Measurements from ENCODE around the gene TMEM134. TPM values are rescaled to one million over a fixed set of nuclear protein-coding genes. Genes with fewer than 3 reads are reported as not detected.
A peak's percentile ranks its signal among the peaks of the same experiment; 100 is the strongest.

Gene TMEM134
- polyA plus RNA-seq, 2 donors: 154 to 160 TPM

DNA sequence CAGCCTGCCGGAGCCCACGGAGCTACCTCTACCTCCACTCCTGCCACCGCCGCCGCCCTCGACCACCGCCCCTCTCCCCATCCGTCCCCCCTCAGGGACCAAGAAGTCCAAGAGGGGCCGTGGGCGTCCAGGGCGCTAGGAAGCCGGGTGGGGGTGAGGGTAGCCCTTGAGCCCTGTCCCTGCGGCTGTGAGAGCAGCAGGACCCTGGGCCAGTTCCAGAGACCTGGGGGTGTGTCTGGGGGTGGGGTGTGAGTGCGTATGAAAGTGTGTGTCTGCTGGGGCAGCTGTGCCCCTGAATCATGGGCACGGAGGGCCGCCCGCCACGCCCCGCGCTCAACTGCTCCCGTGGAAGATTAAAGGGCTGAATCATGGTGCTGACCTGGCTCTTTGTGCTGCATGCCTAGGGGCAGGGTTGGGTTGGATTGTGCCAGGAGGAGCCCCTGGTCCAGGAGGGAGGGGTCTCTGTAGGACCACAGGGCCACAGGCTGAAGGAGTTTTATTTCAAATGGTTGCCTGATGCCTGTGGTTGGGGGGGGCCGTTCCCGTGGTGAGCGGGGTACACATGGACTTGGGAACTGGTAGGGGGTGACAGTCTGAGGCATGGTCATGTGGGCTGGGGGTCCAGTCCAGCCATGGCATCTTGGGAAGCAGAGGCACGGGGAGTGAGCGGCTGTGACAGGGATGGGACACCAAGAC lies 33.9 kb downstream of the TMEM134 start:
- Histone ChIP-seq H3K27me3 (ENCODE audit: control insufficient read depth in 1 of 2, insufficient read depth in 2 of 2, low read length in 2 of 2) (no peaks in the 10 kb centered on the region), H3K27ac (ENCODE audit: low read depth in 2 of 2, low read length in 1 of 2) (peak overlapping the region in 1 of 2 donors; percentile 22), H3K9me3 (ENCODE audit: control insufficient read depth in 2 of 2, insufficient read depth in 1 of 2, low read depth in 1 of 2, low read length in 1 of 2) (no peaks in the 10 kb centered on the region), H3K4me3 (ENCODE audit: low read depth in 1 of 2, low read length in 2 of 2) (no peak overlapping the region), H3K36me3 (ENCODE audit: control insufficient read depth in 2 of 2, insufficient read depth in 2 of 2, low read length in 1 of 2) (peaks cover 3 to 78% of the 10 kb centered on the region in 2 donors), H3K4me1 (ENCODE audit: control insufficient read depth in 2 of 2, insufficient read depth in 2 of 2, low read length in 1 of 2) (peaks cover 13 to 21% of the 10 kb centered on the region in 2 donors)
- WGBS, 2 donors: 67 to 71% methylated on average over 25 to 26 of the region's 26 CpGs

DNA sequence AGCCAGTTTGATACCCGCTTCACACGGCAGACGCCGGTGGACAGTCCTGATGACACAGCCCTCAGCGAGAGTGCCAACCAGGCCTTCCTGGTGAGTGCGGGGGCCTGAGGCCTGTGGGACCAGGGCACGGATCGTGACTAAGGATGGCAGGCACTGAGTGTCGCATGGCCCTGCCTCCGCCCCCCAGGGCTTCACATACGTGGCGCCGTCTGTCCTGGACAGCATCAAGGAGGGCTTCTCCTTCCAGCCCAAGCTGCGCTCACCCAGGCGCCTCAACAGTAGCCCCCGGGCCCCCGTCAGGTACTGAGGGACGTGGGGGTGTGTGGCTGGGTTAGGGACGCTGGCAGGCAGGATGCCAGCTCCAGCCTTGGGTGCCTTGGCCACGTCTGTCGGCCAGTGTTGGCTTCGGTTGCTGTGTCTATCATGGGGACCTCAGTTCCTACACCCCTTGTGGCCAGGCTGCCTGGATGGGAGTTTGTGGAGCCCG lies 34.6 kb downstream of the TMEM134 start:
- H3K36me3 ChIP-seq (ENCODE audit: control insufficient read depth in 2 of 2, insufficient read depth in 2 of 2, low read length in 1 of 2): peaks cover 3 to 71% of the 10 kb centered on the region in 2 donors
- 70 to 76% methylated on average over 23 of the region's 23 CpGs for WGBS, 2 donors
- H3K4me3 ChIP-seq (ENCODE audit: low read depth in 1 of 2, low read length in 2 of 2): no peak overlapping the region
- H3K9me3 ChIP-seq (ENCODE audit: control insufficient read depth in 2 of 2, insufficient read depth in 1 of 2, low read depth in 1 of 2, low read length in 1 of 2): no peaks in the 10 kb centered on the region
- peaks cover 9 to 20% of the 10 kb centered on the region in 2 donors for H3K4me1 ChIP-seq (ENCODE audit: control insufficient read depth in 2 of 2, insufficient read depth in 2 of 2, low read length in 1 of 2)
- H3K27ac ChIP-seq (ENCODE audit: low read depth in 2 of 2, low read length in 1 of 2): peak overlapping the region in 1 of 2 donors; percentile 22
- H3K27me3 ChIP-seq (ENCODE audit: control insufficient read depth in 1 of 2, insufficient read depth in 2 of 2, low read length in 2 of 2): no peaks in the 10 kb centered on the region

DNA sequence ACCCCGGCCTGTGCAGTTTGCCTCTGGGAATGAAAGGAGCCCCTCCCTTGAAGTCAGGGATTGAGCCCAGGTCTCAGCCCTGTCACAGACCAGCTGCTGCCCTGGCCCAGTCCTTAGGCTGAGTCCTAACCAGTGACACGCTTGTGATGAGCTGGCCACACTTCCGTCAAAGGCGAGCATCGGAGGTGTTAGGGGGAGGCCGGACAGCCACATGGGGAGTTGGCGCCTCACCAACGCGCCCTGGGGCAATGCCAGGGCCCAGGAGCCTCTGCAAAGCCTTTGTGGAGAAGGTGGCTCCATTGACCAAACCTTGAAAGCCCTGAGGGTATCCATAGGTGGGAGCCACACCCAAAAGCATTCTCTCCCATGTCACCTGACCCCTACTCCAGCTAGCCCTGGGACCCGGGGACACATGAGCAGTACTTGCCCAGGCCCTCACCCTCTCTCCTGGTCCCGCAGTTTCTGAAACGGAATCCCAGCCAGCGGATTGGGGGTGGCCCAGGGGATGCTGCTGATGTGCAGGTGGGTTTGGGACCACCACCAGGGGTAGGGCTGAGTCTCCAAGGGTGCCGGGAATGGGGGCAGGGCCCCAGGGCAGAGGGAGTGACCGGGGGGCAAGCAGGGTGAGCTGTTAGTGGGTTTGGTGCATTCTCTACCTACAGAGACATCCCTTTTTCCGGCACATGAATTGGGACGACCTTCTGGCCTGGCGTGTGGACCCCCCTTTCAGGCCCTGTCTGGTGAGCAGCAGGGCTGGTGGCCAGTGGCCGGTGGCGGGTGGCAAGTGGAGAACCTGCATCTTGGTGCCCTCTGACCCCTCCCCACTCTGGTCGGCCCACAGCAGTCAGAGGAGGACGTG lies 35.3 kb downstream of the TMEM134 start:
- Histone ChIP-seq H3K27me3 (ENCODE audit: control insufficient read depth in 1 of 2, insufficient read depth in 2 of 2, low read length in 2 of 2) (no peaks in the 10 kb centered on the region), H3K27ac (ENCODE audit: low read depth in 2 of 2, low read length in 1 of 2) (no peak overlapping the region), H3K4me3 (ENCODE audit: low read depth in 1 of 2, low read length in 2 of 2) (no peak overlapping the region), H3K36me3 (ENCODE audit: control insufficient read depth in 2 of 2, insufficient read depth in 2 of 2, low read length in 1 of 2) (peaks cover 3 to 67% of the 10 kb centered on the region in 2 donors), H3K9me3 (ENCODE audit: control insufficient read depth in 2 of 2, insufficient read depth in 1 of 2, low read depth in 1 of 2, low read length in 1 of 2) (no peaks in the 10 kb centered on the region), H3K4me1 (ENCODE audit: control insufficient read depth in 2 of 2, insufficient read depth in 2 of 2, low read length in 1 of 2) (peaks cover 8 to 22% of the 10 kb centered on the region in 2 donors)
- 77 to 78% methylated on average over 22 of the region's 22 CpGs for WGBS, 2 donors

DNA sequence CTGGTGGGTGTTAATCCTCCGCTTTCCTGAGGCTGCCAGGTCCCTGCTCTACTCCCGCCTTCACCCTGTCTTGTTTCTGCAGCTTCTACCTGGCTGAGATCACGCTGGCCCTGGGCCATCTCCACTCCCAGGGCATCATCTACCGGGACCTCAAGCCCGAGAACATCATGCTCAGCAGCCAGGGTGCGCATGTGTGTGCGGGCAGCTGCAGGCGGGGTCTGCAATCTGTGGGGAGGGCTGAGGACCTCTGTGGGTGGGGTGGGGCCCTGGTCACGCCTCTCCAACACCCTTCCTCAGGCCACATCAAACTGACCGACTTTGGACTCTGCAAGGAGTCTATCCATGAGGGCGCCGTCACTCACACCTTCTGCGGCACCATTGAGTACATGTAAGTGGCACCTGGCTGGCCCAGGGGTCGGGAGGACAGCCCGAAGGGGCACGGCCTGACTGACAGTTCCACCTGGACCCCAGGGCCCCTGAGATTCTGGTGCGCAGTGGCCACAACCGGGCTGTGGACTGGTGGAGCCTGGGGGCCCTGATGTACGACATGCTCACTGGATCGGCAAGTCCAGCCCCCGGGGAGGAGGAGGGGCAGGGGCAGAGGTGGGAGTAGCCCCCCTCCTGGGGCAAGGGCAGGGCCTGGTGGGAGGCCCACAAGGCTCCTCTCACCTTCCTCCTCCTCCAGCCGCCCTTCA lies 36.2 kb downstream of the TMEM134 start:
- H3K9me3 ChIP-seq (ENCODE audit: control insufficient read depth in 2 of 2, insufficient read depth in 1 of 2, low read depth in 1 of 2, low read length in 1 of 2): no peaks in the 10 kb centered on the region
- 84 to 87% methylated on average over 22 of the region's 22 CpGs for whole genome bisulfite sequencing, 2 donors
- H3K27me3 ChIP-seq (ENCODE audit: control insufficient read depth in 1 of 2, insufficient read depth in 2 of 2, low read length in 2 of 2): no peaks in the 10 kb centered on the region
- no peak overlapping the region for H3K27ac ChIP-seq (ENCODE audit: low read depth in 2 of 2, low read length in 1 of 2)
- no peak overlapping the region for H3K4me3 ChIP-seq (ENCODE audit: low read depth in 1 of 2, low read length in 2 of 2)
- H3K36me3 ChIP-seq (ENCODE audit: control insufficient read depth in 2 of 2, insufficient read depth in 2 of 2, low read length in 1 of 2): peaks cover 3 to 58% of the 10 kb centered on the region in 2 donors
- peaks cover 8 to 22% of the 10 kb centered on the region in 2 donors for H3K4me1 ChIP-seq (ENCODE audit: control insufficient read depth in 2 of 2, insufficient read depth in 2 of 2, low read length in 1 of 2)

DNA sequence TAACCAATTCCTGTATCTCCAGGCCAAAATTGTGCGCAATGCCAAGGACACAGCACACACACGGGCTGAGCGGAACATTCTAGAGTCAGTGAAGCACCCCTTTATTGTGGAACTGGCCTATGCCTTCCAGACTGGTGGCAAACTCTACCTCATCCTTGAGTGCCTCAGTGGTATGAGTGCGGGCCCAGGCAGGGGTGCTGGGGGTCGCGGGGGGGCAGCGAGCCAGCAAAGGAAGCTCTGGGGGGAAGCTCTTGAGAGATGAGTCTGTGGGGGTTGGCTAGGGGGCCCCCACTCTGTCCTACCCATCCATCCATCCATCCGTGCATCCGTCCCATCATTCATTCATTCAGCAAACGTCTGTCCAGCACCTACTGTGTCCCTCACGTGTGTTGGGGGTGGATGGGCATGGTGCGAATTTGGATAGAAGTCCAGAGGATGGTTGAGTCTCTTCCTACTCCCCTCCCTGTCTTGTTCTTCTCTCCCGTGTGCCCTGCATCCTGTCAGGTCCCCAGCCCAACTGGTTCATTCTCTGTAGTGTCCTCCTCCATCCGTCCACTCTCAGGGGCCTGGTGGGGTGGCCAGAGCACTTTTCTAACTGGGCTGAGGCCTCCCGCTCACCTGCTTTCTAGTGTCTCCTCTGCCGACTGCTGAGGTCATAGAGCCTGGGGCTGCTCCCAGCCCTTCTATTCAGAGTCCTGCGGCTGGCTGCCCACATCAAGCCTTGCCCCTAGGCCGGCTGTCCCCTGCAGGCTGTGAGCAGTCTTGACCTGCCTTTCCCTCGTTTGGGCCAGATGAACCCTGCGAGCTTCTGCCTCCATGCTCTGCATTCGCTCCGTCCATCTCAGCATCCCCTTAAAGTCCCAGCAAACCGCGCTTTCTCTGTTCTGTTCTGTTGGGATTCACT lies 37.5 kb downstream of the TMEM134 start:
- 89 to 90% methylated on average over 24 of the region's 24 CpGs for whole genome bisulfite sequencing, 2 donors
- H3K27me3 ChIP-seq (ENCODE audit: control insufficient read depth in 1 of 2, insufficient read depth in 2 of 2, low read length in 2 of 2): no peaks in the 10 kb centered on the region
- H3K27ac ChIP-seq (ENCODE audit: low read depth in 2 of 2, low read length in 1 of 2): no peak overlapping the region
- H3K9me3 ChIP-seq (ENCODE audit: control insufficient read depth in 2 of 2, insufficient read depth in 1 of 2, low read depth in 1 of 2, low read length in 1 of 2): no peaks in the 10 kb centered on the region
- H3K4me3 ChIP-seq (ENCODE audit: low read depth in 1 of 2, low read length in 2 of 2): no peak overlapping the region
- peaks cover 8 to 23% of the 10 kb centered on the region in 2 donors for H3K4me1 ChIP-seq (ENCODE audit: control insufficient read depth in 2 of 2, insufficient read depth in 2 of 2, low read length in 1 of 2)
- peaks cover 3 to 54% of the 10 kb centered on the region in 2 donors for H3K36me3 ChIP-seq (ENCODE audit: control insufficient read depth in 2 of 2, insufficient read depth in 2 of 2, low read length in 1 of 2)

DNA sequence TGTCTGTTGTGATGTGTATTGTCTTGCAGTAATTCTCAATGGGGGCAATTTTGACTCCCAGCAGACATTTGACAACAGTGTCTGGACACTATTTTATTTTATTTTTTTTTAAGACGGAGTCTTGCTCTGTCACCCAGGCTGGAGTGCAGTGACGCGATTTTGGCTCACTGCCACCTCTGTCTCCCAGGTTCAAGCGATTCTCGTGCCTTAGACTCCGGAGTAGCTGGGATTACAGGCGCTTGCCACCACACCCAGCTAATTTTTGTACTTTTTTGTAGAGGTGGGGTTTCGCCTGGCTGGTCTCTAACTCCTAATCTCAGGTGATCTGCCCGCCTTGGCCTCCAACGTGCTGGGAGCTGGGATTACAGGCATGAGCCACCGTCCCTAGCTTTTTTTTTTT lies 39.3 kb downstream of the TMEM134 start:
- H3K9me3 ChIP-seq (ENCODE audit: control insufficient read depth in 2 of 2, insufficient read depth in 1 of 2, low read depth in 1 of 2, low read length in 1 of 2): no peaks in the 10 kb centered on the region
- no peaks in the 10 kb centered on the region for H3K27me3 ChIP-seq (ENCODE audit: control insufficient read depth in 1 of 2, insufficient read depth in 2 of 2, low read length in 2 of 2)
- peaks cover 2 to 19% of the 10 kb centered on the region in 2 donors for H3K4me1 ChIP-seq (ENCODE audit: control insufficient read depth in 2 of 2, insufficient read depth in 2 of 2, low read length in 1 of 2)
- WGBS, 2 donors: 61 to 65% methylated on average over 11 of the region's 11 CpGs
- H3K4me3 ChIP-seq (ENCODE audit: low read depth in 1 of 2, low read length in 2 of 2): peak overlapping the region in 1 of 2 donors; percentile 89
- H3K27ac ChIP-seq (ENCODE audit: low read depth in 2 of 2, low read length in 1 of 2): peak overlapping the region; percentile 95
- peaks cover 0 to 37% of the 10 kb centered on the region in 2 donors for H3K36me3 ChIP-seq (ENCODE audit: control insufficient read depth in 2 of 2, insufficient read depth in 2 of 2, low read length in 1 of 2)

DNA sequence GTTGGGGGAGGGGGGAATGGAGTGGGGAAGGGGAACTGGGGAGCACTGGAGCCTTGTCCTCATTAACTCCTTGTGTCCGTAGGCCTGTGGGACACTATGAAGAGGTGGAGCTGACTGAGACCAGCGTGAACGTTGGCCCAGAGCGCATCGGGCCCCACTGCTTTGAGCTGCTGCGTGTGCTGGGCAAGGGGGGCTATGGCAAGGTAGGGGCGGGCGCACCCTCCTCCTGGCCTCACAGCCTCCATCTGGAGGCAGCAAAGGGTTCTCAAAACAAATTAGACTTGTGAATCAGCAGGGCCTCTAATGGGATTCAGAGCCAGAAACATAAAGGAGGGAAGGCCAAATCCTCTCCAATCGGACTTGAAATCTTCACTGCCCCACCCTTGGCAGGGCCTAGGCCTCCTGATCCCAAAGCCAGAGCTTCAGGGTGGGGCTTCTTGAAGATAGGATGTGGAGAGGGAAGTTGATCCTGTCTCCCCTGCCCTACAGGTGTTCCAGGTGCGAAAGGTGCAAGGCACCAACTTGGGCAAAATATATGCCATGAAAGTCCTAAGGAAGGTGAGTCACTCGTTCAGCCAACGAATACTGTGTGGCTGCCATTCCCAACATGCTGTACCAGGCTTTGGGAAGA lies 39.9 kb downstream of the TMEM134 start:
- 29 to 33% methylated on average over 12 of the region's 12 CpGs for WGBS, 2 donors

DNA sequence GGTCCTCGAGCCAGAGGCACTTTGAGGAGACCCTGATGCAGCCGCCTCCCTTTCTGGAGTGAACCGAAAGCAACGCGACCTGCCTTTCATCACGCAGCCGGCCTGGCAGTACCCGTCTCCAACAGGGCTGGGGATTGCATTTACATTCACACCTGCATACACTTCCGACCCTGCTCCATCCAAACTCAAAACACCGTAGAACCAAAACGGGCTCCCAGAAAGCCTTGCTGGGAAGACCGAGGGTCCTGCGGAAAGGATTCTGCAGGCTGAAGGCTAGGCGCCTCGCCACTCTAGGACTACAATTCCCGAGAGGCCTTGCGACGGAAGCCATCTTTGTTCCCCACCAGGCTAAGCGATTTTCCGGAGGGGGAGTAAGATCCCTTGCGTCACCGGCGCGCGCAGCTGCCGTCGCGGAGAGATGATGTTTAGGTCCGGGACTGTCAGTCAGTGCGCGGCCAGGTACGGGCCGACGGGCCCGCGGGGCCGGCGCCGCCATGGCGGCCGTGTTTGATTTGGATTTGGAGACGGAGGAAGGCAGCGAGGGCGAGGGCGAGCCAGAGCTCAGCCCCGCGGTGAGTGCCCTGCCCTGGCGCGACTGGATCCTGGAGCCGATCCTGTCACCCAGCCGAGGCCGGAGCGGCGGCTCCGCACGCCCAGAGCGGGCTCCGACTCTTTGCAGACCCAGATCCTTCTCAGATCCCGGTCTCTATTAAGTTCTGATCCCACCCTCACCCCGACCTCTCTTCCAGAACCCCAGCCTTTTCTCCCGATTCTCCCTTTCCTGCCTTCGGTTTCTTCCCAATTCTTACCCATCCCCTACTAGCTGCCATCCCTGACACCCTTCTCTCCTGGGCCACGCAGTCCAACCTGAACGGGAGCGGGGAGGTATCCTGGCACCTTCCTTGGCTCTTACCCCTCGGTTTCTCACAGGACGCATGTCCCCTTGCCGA lies 40.7 kb downstream of the TMEM134 start, which contains the start of gene RPS6KB2:
Gene RPS6KB2, plus strand, starts transcription at position 443 of the 950 bp plus-strand sequence. Its CDS starts 52 bp downstream, at position 495.
- Histone ChIP-seq H3K4me3 (ENCODE audit: low read depth in 1 of 2, low read length in 2 of 2) (peak within 1 kb of the TSS; percentile 89 to 94), H3K27me3 (ENCODE audit: control insufficient read depth in 1 of 2, insufficient read depth in 2 of 2, low read length in 2 of 2) (no peaks in the 10 kb centered on the region), H3K27ac (ENCODE audit: low read depth in 2 of 2, low read length in 1 of 2) (peak within 1 kb of the TSS; percentile 95), H3K9me3 (ENCODE audit: control insufficient read depth in 2 of 2, insufficient read depth in 1 of 2, low read depth in 1 of 2, low read length in 1 of 2) (no peaks in the 10 kb centered on the region), H3K4me1 (ENCODE audit: control insufficient read depth in 2 of 2, insufficient read depth in 2 of 2, low read length in 1 of 2) (peaks cover 2 to 12% of the 10 kb centered on the region in 2 donors), H3K36me3 (ENCODE audit: control insufficient read depth in 2 of 2, insufficient read depth in 2 of 2, low read length in 1 of 2) (peaks cover 0 to 24% of the 10 kb centered on the region in 2 donors)
- WGBS, 2 donors: 0% methylated on average over 61 to 68 of the region's 68 CpGs

More for the DNA sequence above, 39.9 kb downstream of the TMEM134 start:
- Histone ChIP-seq H3K27me3 (ENCODE audit: control insufficient read depth in 1 of 2, insufficient read depth in 2 of 2, low read length in 2 of 2) (no peaks in the 10 kb centered on the region), H3K4me1 (ENCODE audit: control insufficient read depth in 2 of 2, insufficient read depth in 2 of 2, low read length in 1 of 2) (peaks cover 2 to 14% of the 10 kb centered on the region in 2 donors), H3K36me3 (ENCODE audit: control insufficient read depth in 2 of 2, insufficient read depth in 2 of 2, low read length in 1 of 2) (peaks cover 0 to 31% of the 10 kb centered on the region in 2 donors), H3K27ac (ENCODE audit: low read depth in 2 of 2, low read length in 1 of 2) (peak overlapping the region; percentile 95), H3K9me3 (ENCODE audit: control insufficient read depth in 2 of 2, insufficient read depth in 1 of 2, low read depth in 1 of 2, low read length in 1 of 2) (no peaks in the 10 kb centered on the region), H3K4me3 (ENCODE audit: low read depth in 1 of 2, low read length in 2 of 2) (peak overlapping the region; percentile 89 to 94)

Measured in esophagus (tissue), 2 donors.